ENCODE data around the gene ZFP36L1.
"Not testable (repeated sequence)": the region's sequence is repeated elsewhere in the genome, so short reads cannot be mapped to it uniquely, and the experiment has no call there.

The ZFP36L1 gene

DNA sequence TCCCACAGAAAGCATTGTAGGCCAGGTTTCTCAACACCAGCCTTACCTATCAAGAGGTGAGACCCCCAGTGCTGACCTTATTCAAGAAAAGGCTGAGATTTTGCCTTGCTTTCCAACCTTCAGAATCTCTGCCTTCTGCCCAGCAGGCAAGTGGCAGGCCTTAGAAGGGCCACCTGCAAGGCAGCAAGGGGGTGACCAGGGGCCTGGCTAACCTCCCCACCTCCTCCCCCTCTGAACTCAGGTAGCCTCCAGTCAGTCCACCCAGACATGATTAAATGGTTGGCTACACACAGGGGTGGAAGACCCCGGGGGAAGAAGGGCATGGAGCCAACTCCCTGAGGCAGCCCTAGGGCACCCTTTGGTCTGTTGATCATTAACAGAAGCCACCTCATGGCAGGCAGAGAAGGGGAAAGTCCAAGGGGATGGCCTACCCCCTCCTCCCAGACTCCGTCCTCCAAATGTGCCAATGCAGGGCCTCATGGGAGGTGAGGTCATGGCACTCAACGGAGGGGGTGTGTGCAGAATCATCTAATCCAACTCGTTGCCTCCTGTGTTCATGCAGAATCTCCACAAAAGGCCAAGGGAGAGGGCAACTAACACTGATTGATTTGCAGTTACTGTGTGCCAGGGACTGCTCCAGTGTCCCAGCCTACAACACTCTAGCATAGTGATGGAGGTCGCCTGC lies 8.5 kb downstream of the ZFP36L1 start:
- no peak for DNase-seq

DNA sequence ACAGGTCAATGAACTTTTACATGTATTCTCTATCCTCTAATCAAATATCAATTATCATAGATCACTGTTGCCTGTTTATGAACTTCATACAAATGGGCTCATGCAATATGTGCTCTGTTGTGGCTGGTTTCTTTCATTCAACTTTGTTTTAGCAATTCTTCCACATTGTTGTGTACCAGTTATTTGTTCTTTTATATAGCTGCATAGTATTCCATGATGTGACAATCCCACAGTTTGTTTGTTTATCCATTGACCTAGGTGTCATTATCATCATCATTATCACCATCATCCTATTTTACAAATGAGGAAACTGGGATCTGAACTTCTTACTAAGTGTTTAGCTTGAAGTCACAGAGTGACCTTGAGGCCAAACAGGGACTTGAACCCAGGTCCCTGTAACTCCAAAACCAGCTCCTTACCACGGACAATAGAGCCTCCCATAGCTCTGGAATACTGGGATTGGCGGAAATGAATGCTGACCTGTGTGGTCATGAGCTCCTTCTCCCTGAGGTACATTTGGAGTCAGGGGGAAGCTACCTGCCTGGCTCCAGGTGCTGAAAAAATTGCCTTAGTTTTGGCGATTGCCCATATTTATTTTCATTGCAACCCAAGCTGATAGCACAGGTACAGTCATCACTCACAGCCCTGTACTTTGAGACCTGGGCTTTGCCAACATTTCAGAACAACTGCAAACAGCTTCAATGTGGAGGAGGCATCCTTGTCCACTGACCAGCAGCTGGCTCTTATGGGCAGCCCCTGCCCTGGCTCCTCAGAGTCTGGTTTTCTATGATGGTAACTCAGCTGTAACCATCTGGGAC lies 9.2 kb downstream of the ZFP36L1 start:
- no peak for DNase-seq

DNA sequence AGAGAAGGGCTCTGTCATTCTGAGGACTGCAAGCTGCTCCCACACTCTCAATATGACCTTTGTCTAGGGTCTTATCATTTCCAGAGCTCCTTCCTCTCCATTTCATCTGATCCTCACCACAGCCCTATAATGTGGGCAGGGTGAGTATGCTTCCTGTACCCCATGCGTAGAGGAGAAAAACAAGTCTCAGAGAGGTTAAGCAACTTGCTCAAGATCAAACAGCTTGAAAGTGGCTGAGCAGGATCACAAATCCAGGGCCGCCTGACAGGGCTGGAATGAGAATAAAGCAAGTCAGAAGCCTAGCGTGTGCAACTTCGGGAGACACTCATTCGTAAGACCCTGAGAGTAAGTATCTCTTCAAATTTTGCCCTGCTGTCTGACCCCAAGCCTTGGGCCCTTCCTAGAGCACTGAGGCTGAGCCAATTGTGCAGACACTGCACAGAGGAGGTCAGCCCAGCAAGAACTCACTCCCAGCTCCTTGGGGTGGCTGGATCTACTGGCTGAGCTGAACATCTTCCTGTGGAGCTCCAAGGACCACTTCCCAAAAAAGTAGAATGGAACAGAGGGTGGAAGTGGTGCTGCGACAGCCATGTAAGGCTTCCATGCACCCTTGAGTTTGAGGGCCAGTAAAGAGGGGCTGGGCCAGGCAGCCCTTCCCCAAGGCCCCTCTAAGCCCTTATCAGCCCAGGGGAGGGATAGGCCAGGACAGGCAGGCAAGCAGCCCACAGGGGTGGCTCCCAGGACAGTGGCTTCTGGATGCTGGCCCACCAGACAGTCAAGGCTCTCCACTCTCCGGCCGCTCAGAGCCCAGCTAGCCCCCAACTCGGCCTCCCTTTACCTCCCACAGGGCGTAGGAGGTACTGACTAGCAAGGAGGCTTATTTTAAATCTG lies 10.5 kb downstream of the ZFP36L1 start:
- DNase-seq = peak; percentile 72

DNA sequence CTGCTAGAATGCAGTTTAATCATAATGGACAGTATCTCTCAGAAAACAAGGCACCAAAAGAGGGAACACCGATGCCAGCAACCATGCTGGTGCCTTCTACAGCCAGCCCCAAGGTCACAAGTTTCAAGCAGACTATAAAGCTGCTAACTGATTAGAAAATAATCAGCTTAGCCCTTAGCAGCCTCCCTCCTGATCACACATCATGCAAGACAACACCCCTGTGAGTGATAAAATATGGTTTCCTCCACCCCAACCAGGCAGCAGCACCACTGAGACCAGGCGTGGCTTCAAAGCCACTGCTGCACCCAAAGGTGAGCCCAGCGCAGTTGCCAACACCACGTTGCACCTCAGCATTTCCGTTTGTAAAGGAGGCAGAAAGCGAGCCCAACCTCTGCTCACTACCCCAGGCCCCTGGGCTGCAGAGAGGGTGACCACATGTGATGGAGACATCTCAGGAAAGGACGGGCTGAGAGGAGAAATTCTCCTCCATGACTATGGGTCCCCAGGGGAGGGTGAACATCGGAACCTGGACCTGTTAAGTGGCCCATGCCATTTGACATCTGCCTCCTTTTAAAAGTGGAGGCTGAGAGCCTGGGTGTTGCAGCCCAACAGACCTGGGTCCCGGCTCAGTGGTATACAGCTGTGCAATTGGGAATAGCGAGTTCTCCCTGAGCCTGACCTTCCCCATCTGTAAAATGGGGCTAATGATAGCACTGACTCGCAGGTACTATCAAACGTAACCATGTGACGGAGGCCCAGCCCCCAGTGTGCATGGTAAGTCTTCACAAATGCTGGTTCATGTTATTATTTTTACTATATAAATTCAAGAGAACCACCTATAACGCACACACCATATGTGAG lies 11.5 kb downstream of the ZFP36L1 start:
- DNase-seq = peak; percentile 79

DNA sequence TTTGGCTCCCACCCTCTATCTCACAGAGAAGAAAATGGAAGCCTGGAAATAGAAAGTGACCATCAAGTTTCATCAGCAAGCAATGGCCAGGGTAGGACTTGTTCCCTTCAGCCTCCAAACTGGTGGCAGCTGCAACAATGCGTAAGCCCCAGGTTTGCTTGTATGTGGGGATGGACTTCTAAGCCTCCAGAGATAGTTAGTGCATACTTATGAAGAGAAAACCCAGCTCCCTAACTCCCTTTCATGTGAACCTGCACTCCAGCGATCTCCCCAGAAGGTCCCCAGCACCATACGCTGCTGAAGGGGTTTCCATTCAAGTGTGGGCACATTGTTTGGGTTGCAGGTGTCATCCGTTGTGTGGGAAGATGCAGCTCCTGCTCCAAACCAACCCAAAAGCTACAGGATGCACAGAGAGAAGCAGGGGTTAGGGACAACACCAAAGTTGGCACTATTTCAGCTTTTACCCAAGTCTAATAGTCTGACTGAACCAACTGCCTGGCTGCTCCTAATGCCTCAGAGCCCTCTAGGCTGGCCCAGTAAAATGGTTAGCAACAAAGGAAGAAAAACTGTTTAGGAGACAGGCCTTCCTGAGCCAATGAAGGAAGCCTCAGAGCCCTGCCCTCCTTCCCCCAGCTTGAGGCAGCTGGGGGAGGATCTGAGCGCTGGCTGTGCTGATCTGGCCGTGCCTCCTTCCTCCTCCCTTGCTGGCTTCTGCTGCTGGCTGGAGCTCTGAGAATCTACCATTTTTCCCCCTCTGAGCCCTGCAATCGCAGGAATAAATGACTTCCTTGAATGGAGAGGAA lies 12.3 kb downstream of the ZFP36L1 start:
- peak; percentile 66 for DNase-seq

DNA sequence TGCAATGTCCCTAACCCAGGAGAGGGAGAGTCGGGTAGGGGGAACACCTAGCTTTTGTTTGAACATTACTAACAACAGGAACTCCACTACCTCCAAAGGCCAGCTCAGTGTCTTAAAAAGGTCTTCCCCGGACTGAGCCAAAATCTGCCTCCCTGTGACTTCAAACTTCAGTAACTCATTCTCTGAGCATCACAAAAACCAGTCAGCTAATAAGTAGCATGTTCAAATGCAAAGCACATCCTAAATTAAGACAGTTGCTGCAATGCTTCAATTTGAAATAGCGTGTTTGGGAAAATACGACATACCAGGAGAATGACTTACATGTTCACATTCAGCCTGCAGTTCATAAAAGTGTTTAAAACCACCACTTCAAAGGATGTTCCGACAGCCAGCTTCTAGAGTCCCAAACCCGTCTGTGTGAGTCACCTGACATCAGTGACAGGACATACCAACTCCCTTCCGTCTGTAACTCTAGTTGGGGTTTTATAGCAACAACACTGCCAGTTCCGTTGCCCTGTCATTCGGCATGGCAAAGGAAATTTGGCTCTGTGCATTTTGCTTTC lies 13.0 kb downstream of the ZFP36L1 start:
- DNase-seq = peak; percentile 76

DNA sequence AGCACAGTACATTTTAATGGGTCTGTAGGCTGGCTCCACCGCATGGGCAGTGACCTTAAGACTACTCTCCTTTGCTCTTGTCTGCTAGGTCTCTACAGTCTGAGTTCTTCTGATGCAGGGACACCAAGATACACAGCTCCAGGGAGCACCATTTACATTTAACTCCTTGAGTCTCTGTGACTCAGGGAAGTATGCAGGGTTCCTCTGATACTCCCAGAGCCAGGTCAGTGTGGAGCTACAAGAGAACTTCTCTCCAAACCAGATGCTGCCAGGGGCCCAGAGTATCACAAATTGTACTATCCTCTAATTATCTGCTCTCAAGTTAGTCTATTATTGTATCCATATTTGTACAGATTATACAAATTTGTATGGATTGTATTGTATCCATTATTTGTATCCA lies 15.2 kb downstream of the ZFP36L1 start:
- DNase-seq = no peak

DNA sequence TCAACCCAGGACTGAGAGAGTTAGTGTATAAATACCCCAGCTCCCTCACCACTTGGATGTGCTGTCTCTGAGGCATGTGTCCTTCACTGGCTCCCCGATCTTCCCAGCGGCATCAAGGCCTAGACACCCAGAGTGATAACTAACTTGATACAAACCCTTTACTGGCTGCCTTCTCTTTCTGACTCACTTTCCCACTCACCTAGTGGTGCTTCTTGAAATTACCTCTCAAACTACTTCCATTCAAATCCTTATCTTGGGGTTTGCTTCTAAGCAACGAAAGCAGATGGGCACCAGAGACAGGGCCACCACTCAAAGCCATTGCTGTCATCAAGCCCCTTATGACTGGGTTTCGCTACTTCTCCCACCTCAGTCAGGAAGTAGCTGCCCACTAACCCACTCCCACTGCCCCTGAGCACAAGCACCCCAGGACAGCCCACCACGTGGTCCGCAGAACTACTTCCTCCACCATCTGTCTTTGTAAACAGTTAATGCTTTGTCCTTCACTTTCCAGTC lies 17.2 kb downstream of the ZFP36L1 start:
- DNase-seq = no peak

DNA sequence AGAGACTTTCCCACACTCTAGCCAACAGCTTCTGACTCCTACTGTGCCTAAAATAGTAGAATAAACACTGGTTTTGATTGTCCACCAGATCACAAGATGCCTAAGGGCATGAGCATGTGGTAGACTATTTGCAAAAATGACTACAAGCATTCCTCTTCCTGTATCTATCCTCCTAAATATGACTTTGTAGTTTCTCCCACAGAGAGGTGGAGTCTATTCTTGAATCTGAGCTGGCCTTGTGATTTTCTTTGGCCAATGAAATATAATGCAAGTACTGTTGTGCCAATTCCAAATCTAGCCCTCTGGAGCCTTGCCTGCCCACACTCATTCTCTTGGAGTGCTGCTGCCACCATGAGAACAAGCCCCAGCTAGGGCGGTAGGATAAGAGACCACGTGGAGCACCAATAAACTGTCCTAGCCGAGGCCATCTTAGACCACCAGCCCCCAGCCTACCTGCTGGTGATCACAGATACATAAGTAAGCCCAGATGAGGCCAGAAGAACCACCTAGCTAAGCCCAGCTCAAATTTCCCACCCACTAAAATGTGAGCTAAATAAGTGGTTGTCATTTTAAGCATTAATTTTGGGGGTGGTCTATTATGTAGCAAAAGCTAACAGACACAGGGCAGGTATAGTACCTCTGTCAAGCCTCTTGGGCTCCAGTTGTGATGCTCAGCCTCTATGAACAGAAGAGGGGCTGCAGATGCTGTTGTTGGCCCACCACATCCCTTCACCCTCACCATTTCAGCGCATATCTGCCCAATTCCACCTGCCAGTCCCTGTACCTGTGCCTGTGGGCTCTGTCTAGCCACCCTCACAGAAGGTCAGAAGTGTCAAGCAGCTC lies 17.9 kb downstream of the ZFP36L1 start:
- DNase-seq = no peak

DNA sequence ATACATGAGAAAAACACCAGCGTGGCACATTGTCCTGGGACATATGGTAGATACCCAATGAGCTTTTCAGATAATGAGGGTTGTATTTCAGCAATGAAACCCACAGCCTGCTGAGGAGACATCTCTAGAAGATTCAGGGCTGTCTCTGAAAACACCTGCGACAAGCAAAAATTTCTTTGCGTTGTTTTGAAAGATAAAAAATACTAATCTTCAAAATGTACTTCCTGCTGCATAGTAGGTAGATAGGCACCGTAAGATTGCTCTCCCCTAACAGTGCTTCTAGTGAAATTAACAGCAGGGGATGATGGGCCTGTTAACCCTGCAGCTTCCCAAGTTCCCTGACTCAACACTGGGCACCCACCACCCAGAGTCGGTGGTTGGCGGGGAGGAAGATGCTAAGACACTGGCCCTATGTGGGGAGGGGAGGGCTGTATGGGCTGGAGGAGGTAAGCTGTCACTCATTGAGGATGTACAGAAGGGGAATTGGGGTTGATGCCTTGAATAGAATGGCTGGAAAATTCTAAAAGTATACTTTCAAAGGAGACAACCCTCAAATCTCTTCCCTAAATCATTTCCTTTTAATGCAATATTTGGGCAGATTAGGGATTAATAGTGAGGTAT lies 20.0 kb downstream of the ZFP36L1 start:
- peak; percentile 35 for DNase-seq

DNA sequence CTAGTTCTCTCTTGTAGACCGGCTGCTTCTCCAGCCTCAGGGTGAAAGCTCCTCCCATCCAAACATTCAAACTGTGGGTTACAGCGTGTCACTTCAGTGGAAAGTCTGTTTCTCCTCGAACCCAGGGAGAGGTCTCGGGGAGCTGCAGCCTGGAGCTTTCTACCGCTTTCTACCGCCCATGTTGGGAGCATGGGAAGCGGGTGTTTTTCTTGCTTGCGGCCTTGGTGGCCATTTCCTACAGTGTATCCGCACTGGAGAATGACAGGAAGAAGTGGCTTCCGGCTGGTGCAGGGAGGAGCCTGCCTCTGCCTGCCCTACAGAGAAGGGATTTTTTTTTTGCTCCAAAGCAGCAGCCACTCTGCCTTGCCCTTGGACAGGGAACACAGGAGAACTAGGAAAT lies 21.2 kb downstream of the ZFP36L1 start:
- DNase-seq = peak; percentile 51

DNA sequence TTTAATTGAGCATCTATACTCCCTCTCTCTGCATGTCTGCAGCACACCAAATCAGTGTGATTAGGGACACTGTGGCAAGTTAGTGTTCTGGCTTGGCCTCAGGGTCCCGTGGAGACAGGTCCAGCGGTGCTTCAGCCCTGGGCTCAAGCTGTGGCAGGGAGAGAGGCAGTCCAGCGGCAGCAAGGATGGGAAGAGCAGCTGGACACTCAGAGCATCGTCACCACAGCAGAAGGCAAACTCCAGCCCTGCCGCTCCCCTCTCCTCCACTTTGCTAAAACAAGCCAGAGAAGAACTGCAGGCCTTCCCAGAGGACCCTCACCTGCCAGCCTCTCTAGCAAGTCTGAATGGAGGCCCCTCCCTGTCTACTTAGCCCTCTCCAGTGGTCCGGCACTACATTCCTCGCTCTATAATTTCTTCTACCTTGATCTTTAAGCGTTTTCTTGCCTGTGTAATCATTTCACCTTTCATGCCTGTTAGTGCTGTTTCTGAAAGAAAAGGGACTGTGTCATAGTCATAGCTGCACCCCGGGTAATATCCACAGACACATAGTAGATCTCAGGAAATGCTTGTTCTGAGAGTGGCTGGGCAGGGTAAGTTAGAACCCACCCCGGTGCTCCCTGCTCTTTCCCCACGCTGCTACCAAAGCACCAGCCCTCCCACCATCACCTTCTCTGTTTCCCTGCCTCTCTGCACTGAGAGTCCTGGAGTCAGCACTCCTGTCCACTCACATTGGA lies 22.1 kb downstream of the ZFP36L1 start:
- DNase-seq = no peak

DNA sequence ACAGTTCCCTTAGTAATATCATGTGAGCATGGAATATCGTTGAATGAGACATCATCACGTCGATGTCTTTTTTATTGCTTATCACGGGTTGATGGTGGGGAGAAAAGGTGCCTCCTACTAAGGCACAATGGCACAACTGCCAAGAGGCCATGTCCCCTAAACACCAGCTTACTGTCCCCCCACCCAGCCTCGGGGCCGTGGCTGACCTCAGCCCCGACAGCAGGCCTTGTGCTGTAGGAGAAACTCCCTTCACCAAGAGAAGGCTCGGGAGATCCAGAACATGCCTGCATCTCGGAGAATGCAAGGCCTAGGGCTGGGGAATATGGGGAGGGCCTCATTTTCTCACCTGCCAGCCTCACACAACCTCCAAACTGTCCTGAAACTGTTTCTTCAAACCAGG lies 22.8 kb downstream of the ZFP36L1 start:
- DNase-seq = no peak

DNA sequence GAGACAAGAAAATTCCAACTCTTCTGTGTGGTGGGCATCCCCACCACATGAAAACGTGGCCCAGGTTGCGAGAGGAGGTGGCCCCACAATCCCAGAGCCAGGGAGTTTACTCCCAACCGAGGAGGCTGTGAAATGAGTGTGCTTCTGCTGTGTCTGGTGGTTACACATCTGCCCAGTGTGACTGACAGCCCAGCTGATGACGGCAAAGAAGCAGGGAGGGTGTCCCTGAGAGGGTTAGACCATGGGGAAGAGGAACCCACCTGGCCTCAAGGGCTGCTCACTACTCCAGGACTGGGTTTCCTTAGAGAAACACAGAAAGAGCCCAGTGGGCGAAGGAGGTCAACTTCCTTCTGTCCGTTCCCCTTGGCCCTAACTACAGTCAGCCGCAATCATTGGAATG lies 24.6 kb downstream of the ZFP36L1 start:
- no peak for DNase-seq

DNA sequence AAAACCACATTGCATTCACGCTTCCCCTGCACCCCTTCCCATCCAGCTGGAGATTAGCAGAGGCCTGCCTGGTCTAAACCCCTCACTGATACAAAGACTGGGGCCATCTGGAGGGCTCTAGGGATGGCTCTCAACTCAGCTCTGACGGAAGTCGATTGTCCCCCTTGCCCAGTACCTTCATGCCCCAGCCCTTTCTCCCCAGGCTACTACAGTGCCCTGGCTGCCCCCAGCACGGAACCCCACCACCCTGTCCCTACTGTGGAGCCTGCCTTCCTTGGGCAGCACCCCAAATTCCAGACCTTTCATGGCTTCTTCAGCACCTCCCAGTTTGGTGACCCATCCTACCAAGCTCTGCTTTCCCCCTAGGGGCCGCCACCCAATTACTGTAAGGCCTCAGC lies 25.6 kb downstream of the ZFP36L1 start:
- DNase-seq = peak; percentile 33

DNA sequence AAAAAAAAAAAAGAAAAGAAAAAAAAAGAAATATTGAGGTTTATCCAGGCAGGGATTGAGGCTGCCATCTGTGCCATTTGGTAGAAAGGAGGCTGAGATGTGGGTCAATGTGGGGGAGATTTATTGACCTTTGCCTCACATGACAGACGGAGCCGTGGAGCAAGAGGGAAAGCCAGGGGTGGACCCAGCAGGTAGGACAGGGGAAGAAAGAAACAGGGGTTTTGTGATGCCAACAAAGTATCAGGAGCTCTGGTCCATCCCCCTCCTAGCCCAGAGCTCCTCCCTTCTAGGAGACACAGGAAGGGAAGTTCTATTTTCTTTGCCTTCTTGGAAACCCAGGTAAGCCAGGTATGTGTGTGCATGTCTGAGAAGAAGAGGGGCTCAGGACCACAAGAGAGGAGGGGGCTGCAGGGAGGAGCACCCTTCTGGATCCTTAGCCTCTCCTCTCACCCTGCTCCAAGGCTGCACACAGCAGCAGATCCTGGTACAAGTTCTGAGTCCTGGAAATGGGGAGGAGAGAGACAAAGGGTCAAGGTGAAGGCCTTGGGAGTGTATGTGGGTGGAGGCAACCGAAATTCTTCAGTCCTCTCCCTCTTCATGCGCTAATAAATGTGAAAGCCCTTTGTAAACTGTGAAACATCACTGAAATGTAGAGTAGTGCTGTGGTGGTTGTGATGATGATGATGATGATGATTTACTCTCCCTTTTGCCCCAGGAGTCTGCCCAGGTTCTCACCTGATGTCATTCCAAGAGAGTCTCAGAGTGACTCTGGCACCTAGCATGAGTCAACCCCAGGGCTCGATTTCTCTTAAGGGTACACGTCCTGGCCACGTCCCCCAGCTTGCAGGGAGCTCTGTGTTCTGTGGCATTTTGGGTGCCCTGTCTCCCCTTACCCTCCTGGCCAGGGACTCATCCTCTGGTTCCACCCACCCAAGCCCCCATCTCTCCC lies 26.3 kb downstream of the ZFP36L1 start:
- no peak for DNase-seq

DNA sequence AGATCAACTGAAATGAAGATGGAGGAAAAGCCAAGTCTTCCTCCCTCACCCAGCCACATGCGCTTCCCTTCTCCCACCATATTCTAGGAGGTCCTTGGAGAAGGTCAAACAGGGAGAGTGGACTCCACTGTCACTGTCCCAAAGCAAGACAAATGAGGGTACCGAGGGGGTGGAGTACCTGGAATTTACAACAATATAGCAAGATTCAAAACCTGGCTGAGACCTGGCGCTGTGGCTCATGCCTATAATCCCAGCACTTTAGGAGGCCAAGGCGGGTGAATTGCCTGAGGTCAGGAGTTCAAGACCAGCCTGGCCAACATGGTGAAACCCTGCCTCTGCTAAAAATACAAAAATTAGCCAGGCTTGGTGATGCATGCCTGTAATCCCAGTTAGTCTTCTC lies 29.0 kb downstream of the ZFP36L1 start:
- DNase-seq = not testable (repeated sequence)

Data from CD4-positive, alpha-beta T cell treated with Interleukin-17A for 4 hours (primary cell).